ENCODE data around the gene COBL.

COBL gene

GRCh38 chr7:51152706-51153200 is 163.9 kb downstream of the COBL start:
- no peak for TF ChIP-seq CTCF (IDR thresholded peaks at IDR 0.05)

- no peak for TF ChIP-seq CTCF (IDR thresholded peaks at IDR 0.05)
Observed at GRCh38 chr7:51151455-51151854, 165.2 kb downstream of the COBL start.

GRCh38 chr7:51150193-51150592 is 166.4 kb downstream of the COBL start:
- TF ChIP-seq CTCF (IDR thresholded peaks at IDR 0.05), result no peak

- TF ChIP-seq CTCF (IDR thresholded peaks at IDR 0.05), result no peak
Observed at GRCh38 chr7:51148216-51148615, 168.4 kb downstream of the COBL start.

- TF ChIP-seq CTCF (IDR thresholded peaks at IDR 0.05), result no peak
Observed at GRCh38 chr7:51146816-51147586, 169.6 kb downstream of the COBL start.

GRCh38 chr7:51144178-51144577 is 172.4 kb downstream of the COBL start:
- TF ChIP-seq CTCF (IDR thresholded peaks at IDR 0.05), result no peak

GRCh38 chr7:51142741-51143385 is 173.7 kb downstream of the COBL start:
- no peak for TF ChIP-seq CTCF (IDR thresholded peaks at IDR 0.05)

Measured in LNCAP (cell line).